GM19372 (cell line): ENCODE data around the gene ATP9B.
"Not testable (repeated sequence)": the region's sequence is repeated elsewhere in the genome, so short reads cannot be mapped to it uniquely, and the experiment has no call there.

Source experiments
- ATAC-seq: cut with Tn5 transposase; IDR thresholded peaks from one replicate; pipeline ENCODE4 v1.9.1; 2021; ENCODE audit warnings: mild to moderate bottlenecking, low read depth, moderate library complexity; ENCODE audit not compliant: unreplicated experiment

The ATP9B gene

DNA sequence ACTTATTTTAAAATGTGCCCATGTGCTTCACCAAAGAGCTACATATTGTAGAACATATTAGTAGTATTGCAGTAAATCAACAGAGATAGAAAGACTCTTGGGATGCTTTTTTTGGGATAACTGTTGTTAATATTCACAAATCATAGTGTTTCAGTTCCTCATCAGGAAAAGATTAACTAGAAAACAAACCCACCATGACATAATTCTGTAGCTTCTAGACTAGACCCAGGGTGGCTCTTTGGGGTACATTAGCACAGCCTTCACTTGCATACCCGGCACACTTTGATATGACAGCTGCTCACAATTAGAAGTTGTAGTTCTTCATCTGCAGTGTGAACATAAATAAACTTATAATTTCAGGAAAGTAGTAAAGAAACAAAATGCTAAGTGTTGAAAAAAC is 154.2 kb downstream of the ATP9B start:
- no peak for ATAC-seq

DNA sequence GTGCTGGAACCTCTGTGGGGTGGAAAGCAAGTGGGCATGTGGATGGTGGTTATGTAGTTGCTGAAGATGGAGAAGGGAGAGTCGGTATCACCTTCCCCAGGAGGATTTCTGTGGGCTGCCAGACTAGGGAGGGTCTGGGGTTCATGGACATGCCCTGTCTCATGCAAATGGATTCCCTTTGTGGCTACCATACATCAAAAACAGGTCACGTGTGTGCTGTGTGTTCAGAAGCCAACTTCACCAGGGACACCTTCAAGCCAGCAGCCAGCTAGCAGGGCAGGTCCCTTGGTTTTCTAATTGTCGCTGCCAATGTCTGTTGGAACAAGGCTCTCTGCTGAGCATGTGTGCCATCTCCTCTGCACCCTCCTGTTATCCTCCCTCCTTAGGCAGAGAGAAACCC is 155.2 kb downstream of the ATP9B start:
- ATAC-seq = no peak

DNA sequence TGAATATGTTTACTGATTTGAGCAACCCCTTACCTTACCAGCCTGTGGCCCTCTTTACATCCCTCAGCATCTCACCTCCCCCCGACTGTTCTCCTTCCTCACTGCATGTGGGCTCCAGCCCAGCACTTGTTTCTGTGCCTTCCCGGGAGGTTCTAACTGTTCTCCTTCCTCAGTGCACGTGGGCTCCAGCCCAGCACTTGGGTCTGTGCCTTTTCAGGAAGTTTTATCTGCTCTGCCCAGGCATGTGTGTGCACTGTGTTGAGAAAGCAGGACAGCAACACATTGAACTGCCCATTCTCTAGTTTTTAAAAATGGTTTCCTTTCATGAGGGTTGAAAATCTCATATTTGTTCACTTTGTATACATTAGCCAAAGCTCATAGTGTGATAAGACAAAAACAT is 158.4 kb downstream of the ATP9B start:
- ATAC-seq = no peak

DNA sequence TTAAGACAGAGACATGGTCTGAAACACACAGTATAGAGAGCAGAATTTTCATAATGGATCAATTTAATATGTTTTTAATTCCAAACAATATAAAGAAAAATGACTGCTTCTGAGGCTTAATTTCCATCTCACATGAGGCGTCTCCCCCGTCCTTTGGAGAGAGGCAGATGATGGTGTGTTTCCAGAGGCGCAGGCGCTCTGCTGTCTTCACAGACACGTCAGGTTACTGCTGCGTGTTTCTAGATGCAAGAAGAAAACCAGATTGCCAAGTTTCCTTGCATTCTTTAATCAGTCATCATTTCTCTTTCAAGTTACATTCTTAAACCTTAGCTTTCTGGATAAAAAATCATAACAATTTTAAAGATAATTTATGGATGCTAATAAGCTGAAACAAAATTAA is 160.2 kb downstream of the ATP9B start:
- no peak for ATAC-seq

DNA sequence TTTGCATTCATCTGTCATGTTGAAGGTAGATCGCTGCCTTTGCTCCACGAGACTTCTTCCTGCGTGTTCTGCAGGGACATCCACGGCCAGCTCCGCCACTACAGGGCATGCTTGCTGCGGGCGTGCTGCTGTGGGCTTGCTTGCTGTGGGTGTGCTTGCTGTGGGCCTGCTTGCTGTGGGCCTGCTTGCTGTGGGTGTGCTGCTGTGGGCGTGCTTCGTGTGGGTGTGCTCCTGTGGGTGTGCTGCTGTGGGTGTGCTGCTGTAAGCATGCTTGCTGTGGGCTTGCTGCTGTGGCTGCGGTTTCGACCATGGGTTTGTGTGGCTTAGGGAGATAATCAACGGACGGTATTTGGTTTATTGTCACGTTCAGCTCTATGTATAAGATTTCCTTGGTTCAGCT is 165.2 kb downstream of the ATP9B start:
- no peak for ATAC-seq

DNA sequence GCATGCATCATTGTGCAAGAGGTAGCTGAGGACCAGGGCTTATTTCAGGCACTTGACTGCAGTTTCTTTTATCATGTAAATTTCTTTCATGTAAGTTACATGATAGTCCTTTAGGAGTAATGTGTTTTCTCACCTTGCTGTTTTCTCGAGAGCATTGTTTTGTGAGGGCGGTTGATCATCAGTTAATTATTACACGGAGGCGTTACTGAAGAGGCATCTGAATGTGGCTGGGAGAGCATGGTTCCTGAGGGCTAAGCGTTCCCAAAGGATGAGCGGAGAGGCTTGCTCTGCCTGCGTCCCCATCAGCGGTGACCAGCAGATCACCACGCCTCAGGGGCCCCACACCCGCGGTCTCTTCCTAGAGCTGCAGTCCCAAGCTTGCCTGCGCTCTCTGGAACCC is 170.4 kb downstream of the ATP9B start:
- no peak for ATAC-seq

DNA sequence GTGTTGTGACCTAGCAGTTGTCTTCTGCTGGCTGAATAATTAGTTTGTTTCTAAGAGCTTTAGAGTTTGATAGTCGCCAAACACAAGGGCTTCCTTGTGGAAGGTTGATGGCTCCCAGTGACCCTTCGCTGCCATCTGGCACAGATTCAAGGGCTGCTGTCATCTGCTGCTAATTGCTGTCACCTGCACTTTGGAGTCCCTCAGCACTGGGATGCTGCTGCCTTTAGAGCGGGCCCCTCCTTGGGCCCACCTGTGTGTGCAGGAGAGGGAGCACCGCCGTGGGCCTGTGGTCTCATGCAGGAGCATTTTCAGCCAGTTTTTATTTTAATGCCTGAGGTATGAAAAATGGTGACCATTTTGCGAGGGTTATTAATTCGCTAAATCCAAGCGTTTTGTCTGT is 172.6 kb downstream of the ATP9B start:
- no peak for ATAC-seq

DNA sequence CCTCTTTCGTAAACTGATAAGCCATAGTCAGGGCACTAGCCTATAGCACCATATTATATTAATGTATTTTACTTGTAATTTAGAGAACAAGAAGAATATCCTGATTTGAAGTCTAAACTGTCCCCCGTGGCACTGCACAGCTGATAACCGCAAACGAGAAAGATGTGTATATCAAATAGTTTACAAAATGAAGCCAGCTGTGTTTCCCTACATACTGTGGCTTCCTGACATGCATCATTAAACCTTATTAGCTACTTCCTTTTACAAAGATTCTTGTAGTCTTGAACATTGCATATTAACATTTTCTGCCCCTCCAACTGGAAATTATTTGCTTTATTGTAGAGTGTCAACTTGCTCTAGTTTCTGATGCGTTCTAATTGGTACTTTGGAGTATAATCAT is 173.1 kb downstream of the ATP9B start:
- ATAC-seq = no peak

DNA sequence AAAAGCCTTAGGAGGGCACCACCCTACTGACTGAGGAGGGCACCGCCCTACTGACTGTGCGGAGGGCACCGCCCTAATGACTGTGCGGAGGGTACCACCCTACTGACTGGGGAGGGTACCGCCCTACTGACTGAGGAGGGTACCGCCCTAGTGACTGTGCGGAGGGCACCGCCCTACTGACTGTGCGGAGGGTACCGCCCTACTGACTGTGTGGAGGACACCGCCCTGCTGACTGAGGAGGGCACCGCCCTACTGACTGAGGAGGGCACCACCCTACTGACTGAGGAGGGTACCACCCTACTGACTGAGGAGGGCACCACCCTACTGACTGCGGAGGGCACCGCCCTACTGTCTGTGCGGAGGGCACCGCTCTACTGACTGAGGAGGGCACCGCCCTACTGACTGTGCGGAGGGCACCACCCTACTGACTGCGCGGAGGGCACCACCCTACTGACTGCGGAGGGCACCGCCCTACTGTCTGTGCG is 176.4 kb downstream of the ATP9B start:
- ATAC-seq = no peak

DNA sequence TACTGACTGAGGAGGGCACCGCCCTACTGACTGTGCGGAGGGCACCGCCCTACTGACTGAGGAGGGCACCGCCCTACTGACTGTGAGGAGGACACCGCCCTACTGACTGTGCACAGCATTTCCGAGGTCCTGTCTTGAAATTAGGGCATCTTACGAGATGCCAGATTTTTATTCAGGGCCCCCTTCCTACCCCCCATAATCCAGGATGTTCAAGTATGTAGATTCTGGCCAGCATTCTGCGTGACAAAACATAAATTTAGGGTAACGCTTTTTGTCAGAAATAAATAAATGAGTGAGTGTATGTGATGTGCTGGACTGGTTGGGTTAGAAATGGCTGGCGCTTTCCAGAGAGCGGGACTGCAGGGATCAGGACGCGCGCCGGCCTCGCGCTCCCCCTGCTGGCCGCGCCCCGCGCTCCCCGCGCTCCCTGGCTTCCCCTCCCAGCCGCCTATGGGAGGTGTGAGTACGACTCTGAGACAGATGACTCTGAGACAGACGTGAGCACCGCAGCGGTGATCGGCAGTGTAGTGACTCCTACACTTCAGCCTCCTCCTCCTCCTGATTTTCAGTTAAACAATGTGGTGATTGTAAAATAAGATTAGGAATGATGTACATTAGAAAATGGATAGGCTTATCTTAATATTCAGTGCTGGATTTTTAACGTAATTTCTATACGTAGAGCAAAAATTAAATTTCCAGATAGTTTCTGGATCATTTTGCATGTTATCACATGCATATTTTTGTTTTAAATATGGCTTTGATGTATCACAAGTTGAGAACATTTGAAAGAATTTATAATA is 177.3 kb downstream of the ATP9B start:
- ATAC-seq = peak; percentile 98

DNA sequence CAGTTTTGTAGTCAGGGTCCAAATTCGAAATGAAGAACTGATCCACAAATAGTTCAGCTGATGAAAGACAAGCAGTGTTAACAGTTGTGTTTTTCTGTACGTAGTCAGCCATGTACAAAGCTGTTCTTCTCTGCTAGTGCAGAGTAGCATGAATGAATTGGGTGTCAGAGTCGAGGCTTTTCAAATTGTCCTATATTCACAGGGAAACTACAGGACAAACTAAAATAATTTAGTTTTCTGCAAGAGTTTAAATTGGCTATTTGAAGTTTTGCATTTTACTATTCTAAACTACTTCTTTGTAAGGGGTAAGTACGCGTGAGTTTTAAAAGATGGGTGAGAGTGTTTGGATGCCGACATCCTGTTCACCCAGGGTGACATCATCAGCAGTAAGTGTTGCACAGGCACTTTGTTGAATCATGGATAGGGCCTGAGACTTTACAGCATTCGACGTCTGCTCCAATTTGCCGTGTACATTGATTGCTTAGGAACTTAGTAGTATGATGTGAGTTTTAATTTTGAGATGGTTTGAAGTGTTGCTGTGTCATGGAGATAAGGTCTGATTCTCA is 179.4 kb downstream of the ATP9B start:
- ATAC-seq = no peak

DNA sequence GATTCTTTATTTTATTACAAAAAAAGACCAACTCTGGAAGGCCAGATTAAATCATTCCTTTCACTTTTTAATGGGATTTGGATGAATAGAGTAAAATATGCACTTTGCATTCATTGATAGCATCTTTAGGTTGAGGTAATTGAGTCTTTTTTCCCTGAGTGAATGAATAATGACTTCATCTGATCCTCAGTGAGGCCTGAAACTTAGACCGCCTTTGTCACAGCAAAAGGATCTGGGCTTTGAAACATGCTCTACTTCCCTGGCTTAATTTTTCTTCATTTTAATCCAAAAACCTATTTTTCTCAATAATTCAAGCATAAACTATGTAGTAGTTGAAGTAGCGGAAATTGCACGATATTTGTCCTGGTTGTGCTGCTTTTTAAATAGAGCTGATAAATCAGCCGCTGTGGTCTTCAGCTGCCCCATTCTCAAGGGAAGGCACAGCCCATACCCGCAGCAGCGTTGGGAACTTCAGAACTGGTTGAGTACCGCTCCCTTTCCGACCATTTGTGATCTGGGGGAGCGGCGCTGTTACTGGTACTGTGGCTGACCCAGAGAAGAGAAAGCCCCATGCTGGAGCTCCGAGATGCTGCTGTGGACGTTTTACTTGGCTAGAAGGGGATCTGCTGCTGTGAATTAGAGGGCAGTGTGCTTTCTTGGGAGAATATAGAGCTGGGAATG is 181.2 kb downstream of the ATP9B start:
- no peak for ATAC-seq

DNA sequence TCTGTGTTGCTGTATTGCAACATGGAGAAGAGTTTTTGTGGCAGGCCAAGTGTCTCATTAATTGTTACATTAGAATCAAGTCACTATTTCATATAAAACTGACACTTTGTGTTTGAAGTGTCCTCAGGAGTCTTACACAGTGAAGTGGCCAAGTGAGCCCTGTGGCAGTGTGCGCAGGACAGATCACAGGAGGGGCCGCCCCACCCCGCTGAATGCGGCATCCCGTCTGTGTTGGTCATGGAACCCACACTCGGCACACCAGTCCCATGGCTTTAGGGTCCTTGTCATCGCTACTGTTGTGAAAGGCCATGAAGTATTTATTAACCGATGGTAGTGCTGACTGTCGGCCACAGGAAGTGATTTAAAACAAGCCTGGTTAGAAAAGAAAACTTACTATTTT is 181.8 kb downstream of the ATP9B start:
- no peak for ATAC-seq

DNA sequence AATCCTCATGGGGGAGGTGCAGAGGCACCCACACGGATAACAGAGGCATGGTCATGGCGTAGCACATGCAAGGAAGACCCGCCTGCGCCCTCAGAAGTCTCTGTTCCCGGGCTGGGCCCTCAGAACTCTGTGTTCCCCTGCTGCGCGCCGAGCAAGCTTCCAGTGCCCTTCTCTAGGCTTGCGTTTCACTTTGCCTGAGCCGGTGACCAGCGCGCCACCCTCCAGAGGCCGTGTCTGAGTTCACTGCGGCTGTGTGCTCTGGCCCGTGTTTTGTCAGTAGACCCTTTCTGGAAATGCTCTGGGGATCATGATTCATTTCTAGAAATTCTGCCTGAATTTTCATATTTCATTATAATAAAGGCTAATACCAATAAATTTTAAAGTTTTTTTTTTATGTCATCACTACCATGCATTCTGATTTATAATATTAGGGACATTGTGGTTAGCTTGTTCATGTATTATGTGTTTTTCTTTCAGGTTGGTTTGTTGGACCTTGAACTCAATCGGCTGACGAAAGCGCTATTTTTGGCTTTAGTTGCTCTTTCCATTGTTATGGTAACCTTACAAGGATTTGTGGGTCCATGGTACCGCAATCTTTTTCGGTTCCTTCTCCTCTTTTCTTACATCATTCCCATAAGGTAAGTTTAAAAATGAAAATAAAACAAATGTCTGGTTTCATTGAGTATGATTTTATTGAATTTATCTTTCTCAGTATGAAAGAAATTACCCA is 183.9 kb downstream of the ATP9B start:
- no peak for ATAC-seq

DNA sequence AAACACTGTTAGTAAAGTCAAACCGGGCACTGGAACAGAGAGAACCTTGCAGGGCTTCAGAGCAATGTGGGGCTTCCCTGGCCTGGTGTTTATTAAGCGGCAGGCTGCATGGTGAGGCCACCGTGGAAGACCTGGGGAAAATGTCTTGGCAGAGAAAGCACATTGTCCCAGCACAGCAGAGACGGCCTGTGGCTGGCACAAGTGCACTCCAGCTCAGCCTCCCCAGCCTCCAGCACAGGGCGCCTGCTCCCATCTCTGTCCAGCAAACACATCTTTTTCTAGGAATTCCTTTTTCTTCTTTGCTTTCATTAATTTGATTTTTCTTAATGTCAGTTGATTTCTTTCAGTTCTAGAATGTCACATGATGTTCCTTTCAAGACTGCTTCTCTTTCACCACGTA is 188.3 kb downstream of the ATP9B start:
- no peak for ATAC-seq

DNA sequence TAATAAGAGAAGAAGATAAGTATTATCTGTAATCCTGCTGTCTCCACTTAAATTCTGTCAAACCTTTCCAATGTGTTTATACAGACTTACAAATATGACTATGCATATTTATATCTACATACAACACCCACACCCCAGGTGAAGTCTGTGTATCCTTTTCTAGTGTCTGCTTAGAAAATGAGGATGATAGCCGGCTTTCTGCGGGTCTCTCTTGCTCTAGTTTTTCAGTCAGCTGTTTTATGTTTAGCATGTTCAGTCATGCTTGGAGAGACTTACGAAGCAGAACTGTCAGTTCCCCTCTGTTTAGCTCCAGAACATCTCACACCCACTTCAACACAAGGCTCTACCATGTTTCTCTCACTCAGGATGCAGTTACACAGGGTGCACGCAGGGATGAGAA is 189.3 kb downstream of the ATP9B start:
- peak; percentile 61 for ATAC-seq

DNA sequence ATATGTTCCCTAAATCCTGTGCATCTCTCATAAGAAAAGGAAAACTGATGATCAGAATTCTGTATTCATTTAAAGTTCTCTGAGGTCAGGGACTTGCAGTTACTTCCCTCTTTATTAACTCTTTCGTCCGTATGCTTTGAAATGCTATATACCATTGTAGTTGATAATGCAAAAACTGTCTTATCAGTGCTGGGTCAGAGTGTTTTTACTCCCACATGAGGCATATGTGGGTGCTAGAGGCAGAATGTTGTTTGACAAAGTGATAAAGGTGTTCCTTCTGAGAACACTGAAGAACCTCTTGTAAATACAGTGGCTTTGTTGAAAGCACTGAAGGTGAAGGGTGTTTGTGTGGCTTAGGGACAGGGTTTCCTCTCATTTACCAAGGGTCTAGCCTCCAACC is 190.0 kb downstream of the ATP9B start:
- no peak for ATAC-seq

DNA sequence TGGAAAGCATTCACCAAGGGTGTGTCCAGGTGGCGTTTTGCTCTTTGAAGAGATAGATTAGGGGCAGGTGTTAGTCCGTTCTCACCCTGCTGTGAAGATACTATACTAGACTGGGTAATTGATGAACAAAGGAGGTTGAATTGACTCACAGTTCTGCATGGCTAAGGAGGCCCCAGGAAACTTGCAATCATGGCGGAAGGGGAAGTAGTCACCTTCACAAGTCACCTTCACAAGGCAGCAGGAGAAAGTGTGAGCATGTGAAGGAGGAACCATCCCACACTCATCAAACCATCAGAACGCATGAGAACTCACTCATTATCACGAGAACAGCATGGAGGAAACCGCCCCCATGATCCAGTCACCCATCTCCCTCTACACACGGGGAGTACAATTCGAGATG is 190.8 kb downstream of the ATP9B start:
- no peak for ATAC-seq

DNA sequence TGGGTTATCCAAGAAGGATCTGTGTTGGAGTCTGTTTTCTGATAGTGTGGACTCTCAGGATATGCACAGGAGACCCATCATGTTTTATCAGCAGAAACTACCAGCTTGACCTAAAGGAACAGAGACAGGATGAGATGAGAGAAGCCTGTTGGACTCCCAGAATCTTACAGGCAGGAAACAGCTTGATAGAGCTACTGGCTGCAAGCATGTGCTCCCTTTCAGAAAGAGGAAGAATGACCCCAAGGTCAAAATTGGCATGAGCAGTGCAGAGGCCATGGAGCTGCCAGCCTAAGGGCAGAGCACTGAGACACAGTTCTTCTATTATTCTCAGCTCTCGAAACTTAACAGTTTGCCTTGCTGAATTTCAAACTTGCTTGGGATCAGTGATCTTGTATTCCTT is 191.3 kb downstream of the ATP9B start:
- ATAC-seq = no peak

DNA sequence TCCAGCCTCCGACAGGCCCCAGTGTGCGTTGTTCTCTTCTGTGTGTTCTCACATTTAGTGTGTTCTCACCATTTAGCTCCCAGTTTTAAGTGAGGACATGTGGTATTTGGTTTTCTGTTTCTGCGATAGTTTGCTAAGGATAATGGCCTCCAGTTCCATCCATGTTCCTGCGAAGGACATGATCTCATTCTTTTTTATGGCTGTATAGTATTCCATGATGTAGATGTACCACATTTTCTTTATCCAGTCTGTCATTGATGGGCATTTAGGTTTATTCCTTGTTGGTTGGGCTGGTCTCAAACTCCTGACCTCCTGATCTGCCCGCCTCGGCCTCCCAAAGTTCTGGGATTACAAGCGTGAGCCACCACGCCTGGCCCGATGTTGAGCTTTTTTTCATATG is 195.9 kb downstream of the ATP9B start:
- not testable (repeated sequence) for ATAC-seq

DNA sequence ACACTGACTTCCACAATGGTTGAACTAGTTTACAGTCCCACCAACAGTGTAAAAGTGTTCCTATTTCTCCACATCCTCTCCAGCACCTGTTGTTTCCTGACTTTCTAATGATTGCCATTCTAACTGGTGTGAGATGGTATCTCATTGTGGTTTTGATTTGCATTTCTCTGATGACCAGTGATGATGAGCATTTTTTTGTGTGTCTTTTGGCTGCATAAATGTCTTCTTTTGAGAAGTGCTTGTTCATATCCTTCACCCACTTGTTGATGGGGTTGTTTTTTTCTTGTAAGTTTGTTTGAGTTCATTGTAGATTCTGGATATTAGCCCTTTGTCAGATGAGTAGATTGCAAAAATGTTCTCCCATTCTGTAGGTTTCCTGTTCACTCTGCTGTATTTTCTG is 202.6 kb downstream of the ATP9B start:
- ATAC-seq = not testable (repeated sequence)
